GM12891 (cell line): Measurements from ENCODE around the gene ALS2CL.
A peak's percentile ranks its signal among the peaks of the same experiment; 100 is the strongest.
"Not testable (repeated sequence)": the region's sequence is repeated elsewhere in the genome, so short reads cannot be mapped to it uniquely, and the experiment has no call there.

Experiments used
- DNase-seq: peaks from one replicate; pipeline ENCODE4 v3.0.0; 2011; ENCODE audit warnings: low spot score; ENCODE audit not compliant: insufficient read length
- FAIRE-seq: peaks from 2 replicates; lab custom pipeline; 2011; peaks lifted over from hg19 to GRCh38; lab: Jason Lieb, UNC
- PAX5 ChIP-seq: IDR thresholded peaks from 2 replicates; pipeline ENCODE4 v1.6.1; 2011; ENCODE audit warnings: low read length, moderate library complexity, mild to moderate bottlenecking; ENCODE audit not compliant: insufficient read depth, severe bottlenecking
- POLR2A ChIP-seq: IDR thresholded peaks from 2 replicates; pipeline ENCODE4 v1.6.1; 2011; ENCODE audit warnings: low read depth, low read length, control low read depth
- POLR2AphosphoS5 ChIP-seq: IDR thresholded peaks from 2 replicates; pipeline ENCODE4 v1.6.1; 2011; ENCODE audit warnings: low read depth, low read length, control low read depth
- POU2F2 ChIP-seq: IDR thresholded peaks from 2 replicates; pipeline ENCODE4 v1.6.1; 2011; ENCODE audit warnings: low read depth, mild to moderate bottlenecking, control low read depth, low read length, moderate library complexity
- SPI1 ChIP-seq: IDR thresholded peaks from 2 replicates; pipeline ENCODE4 v1.6.1; 2011; ENCODE audit warnings: low read depth, low read length, control low read depth
- TAF1 ChIP-seq: IDR thresholded peaks from 2 replicates; pipeline ENCODE4 v1.6.1; 2011; ENCODE audit warnings: low read depth, low read length, control low read depth

Gene ALS2CL

DNA sequence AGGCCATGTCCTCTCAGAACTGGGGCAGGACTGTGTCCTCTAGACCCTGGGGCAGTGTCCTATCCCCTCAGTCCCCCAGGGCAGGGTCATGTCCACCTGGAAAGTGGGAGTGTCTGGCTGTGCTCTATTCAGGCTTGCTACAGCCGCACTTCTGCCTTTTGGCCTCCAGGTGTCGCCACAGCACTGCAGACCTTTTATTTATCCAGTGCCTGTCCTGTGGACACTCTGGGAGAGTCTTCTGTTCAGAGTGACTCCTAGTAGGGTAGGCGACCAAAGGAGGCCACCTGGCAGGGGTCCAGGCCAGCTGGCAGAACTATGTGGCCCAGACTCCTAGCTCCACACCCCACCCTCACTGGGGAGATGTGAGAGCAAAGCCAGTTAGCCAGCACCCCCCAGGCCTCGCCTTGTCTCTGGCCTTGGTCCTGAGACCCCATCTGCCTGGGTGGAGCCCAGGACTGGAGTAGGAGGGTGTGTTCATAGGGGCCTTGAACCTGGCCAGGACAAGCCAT lies 11.6 kb upstream of the ALS2CL start:
- DNase-seq (peak; percentile 73), FAIRE-seq (peak; percentile 89)
- TF ChIP-seq PAX5 (no peak), SPI1 (no peak), POU2F2 (no peak), TAF1 (no peak)

DNA sequence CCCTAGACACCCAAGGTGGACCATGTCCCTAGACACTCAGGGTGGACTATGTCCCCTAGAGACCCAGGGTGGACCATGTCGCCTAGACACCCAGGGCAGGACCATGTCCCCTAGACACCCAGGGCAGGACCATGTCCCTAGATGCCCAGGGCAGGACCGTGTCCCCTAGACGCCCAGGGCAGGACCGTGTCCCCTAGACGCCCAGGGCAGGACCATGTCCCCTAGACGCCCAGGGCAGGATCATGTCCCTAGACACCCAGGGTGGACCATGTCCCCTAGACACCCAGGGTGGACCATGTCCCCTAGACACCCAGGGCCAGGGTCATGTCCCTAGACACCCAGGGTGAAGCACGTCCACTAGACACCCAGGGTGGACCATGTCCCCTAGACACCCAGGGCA lies 10.9 kb upstream of the ALS2CL start:
- not testable (repeated sequence) for DNase-seq, FAIRE-seq

DNA sequence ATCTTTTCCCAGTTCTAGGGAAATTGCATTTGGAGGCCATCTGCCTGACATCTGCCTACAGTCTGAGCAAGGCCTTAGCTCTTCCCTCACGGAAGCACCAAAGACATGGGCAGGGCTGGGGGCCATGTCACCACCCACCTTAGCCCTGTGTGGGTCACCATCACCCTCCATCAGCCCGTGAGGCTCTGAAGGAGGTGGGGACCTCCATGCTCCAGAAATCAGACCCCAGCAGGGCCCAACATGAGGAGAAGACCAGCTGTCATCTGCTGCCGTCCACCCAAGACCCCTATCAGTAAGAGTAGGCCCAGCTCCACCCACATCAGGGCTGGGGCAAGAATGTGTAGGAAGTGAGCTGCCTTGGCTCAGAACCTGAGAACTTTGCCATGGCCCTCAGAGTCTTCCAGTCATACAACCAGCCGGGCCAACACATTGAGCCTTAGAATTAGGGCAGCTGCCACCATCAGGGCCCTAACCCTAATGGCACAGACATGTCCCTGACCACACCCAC lies 9.6 kb upstream of the ALS2CL start:
- FAIRE-seq = no peak
- TF ChIP-seq PAX5 (no peak), TAF1 (no peak), SPI1 (no peak), POU2F2 (no peak), POLR2A (no peak)
- DNase-seq = no peak

DNA sequence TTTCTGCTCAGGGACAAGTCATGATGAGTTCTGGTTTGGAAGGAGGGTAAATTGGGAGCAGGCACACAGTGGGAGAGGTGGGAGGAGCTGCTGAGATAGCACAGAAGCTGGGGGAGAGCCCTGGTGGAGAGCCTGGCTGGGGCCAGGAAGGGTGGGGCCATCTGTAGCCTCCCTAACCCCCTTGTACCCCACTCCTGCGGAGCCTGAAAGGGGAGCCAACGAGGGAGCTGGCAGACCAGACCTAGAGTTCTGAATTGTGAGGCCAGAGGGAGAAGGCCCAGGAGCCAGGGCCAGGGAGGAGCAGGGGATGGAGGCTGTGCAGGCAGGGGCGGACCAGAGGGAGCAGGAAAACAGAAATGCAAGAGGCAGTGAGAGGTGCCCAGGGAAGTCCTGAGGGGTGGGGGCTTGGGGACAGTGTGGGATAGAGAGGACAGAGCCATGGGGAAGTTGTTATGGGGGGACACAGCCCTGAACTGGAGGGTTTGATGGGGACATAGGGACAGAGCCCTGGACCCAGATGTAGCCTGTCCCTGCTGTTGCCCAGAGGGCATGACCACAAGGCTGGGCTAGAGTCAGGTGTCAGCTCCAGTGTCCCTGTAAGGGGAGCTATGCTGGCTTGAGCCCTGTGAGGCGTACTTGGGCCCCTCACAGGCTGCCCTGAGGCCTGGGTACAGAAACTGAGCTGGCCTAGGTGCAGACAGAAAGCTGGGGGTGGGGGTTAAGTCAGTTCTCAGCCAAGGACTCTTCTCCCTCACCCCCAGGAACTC lies 8.9 kb upstream of the ALS2CL start:
- TF ChIP-seq POU2F2 = no peak
- TF ChIP-seq PAX5 = no peak
- no peak for TF ChIP-seq POLR2AphosphoS5
- TF ChIP-seq SPI1 = no peak
- TF ChIP-seq POLR2A = no peak
- TF ChIP-seq TAF1 = no peak
- FAIRE-seq = no peak
- DNase-seq = no peak

DNA sequence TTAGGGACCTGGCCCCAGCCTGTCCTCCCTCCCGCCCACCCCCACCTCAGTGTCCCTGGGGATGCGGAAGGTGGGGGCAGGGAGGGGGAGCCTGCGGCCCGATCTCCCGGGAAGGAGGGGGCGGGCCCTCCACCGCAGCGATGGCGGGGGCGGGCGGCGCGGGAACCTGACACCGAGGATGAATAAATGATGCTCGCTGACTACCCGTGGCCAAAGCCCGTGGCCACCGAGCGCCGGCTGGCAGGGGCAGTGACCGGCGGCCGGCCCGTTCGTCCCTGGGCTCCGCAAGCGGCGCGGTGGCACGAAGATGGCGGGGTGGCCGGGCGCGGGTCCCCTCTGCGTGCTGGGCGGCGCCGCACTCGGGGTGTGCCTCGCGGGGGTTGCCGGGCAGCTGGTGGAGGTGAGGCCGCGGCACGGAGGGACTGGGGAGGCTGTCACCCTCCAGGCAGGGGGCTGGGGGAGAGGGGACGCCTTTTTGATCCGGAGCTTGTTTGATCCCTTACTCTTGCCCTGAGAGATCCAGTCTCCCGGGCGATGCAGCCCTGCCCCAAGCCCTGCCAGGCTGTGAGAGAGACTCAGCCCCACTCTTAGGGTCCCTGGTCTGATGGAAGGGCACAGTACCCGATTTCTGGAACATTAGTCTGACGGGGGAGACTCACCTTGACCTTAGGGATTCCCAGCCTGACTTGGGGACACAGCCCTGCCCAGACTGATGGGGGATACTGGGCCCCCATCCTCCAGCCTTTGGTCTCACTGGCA lies 7.9 kb upstream of the ALS2CL start, which contains the start of gene TMIE:
Gene TMIE, plus strand, starts transcription at position 212 of the 759 bp plus-strand sequence. Its CDS starts 96 bp downstream, at position 308.
- FAIRE-seq = no peak
- no peak for TF ChIP-seq POLR2AphosphoS5
- no peak for TF ChIP-seq PAX5
- DNase-seq = no peak

DNA sequence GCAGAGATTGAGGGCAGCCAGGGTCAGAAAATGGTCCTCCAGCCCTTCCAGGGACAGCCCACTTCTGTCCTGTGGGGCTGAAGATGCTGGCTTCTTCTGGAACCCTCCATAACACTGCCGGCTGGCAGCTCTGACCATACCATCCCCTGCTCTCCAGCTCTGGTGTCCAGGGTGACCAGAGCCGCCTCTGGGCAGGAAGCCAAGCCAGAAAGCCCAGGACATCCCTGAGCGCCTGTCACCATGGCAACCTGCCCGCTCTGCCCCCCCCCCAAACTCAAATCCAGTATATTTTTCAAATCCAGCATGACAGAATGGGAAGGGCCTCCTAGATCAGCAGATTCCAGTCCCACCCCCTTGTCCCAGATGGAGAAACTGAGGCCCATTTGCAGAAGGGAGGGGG lies 7.3 kb upstream of the ALS2CL start:
- FAIRE-seq = no peak
- DNase-seq = no peak
- no peak for TF ChIP-seq TAF1
- no peak for TF ChIP-seq POU2F2
- no peak for TF ChIP-seq PAX5
- no peak for TF ChIP-seq SPI1
- no peak for TF ChIP-seq POLR2AphosphoS5
- no peak for TF ChIP-seq POLR2A

DNA sequence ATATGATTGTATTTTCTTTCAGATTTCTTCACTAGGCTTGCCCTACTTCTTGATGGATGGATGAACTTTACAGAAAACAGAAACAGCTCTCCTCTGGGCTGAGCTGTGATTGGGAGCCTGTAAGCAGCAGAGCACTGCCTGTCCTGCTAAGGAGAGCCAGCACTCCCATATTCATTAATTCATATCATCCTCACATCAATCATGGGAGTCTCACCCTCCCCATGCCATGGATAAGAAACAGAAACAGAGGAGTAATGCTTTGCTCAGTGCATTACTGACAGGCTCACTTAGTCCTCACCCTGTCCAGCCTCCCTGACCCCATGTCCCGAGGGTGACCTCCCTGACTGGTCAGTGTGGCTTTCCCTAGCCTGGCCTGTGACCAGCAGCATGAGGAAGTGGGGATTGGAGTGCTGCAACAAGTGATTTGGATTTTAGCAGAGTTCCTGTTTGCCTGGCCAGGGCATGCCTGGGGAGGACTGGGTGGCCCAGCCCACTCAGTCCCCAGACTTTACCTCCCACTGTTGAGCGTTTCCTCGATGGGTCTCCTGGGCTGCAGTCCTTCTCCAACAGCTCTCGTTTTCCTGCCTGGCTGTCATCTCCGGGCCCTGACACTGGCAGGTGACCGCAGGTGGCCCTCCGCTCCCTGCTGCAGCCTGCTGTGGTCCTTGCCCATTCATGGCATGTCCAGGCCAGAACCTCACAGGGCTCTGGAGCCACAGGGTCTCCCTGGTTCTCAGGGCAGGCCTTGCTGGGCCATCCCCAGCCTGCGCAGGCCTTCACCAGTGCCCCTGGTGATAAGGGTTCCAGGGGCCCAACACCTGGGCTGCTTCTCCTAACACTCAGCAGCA lies 6.4 kb upstream of the ALS2CL start:
- TF ChIP-seq POLR2AphosphoS5 (no peak), TAF1 (no peak), POLR2A (no peak), SPI1 (no peak), PAX5 (no peak), POU2F2 (no peak)
- FAIRE-seq (no peak), DNase-seq (no peak)

DNA sequence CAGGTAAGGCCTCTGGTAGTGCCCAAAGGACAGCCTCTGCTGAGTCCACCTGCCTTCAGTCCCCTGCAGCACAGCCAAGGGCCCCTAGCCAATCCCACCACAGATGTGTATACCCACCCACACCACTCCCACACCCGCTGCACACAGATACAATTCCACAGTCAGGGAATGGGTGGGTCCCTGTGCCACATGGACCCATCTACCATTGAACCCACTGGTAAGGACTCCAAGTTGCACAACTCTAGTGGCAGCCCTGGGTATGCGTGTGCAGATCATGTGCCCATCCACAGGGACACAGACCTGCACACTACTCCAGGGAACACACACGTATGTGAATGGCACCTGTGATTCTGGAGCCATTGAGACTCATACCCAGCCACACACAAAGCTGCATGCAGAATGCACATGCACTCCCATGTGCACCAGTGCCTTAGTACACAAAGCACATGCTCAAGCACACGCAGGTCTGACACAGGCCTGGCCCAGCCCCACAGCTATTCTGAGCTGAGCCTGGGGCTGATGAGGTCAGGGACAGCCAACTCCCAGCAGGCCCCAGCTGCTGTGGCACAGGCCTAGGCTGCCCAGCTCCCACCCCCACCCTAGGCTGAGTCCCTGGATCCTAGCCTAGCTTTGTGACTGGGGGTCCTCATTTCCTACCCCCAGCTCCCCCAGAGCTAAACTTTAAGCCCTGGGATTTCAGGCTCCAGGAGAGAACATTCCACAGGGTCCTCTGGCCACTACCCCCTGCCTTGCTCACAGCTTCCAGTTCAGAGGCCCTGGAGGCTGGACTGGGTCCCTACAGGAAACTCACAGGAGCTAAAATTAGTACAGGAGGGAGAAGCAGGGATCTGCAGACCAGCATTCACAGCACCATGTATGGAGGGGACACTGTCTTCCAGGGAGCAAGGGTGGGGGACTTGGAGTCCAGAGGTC lies 2.7 kb upstream of the ALS2CL start:
- FAIRE-seq (no peak), DNase-seq (no peak)
- no peak for TF ChIP-seq SPI1
- TF ChIP-seq PAX5 = no peak
- TF ChIP-seq POLR2AphosphoS5 = no peak
- TF ChIP-seq TAF1 = no peak
- TF ChIP-seq POU2F2 = no peak
- TF ChIP-seq POLR2A = no peak
